SK-N-SH (cell line): ENCODE measurements around the gene SMIM13. TPM values are rescaled to one million over a fixed set of nuclear protein-coding genes. Genes with fewer than 3 reads are reported as not detected.

Experiments
- CTCF ChIA-PET: fragments of 300-600, 350-600 bp; formaldehyde crosslinking; extraction: SDS; loops from one replicate; lab custom pipeline; 2021; lab: Yijun Ruan, JAX
- POLR2A ChIA-PET: fragments of 350-600 bp; sonication (Branson Sonifier 250); formaldehyde crosslinking; extraction: SDS; loops from one replicate; lab custom pipeline; 2020; ENCODE audit warnings: antibody characterized with exemption, inconsistent platforms; lab: Yijun Ruan, JAX
- DNase-seq: peaks from one replicate; pipeline ENCODE4 v3.0.0; 2012
- H2AFZ ChIP-seq: fragments of 200-600 bp; sonication (generic); 2 replicates; pipeline ENCODE4 v1.8.1; 2016; ENCODE audit warnings: antibody characterized with exemption, mild to moderate bottlenecking, low read depth
- H3F3A ChIP-seq: fragments of 200-600 bp; sonication (generic); replicated peaks from 2 replicates; pipeline ENCODE3; 2016; ENCODE audit warnings: antibody characterized with exemption, mild to moderate bottlenecking; ENCODE audit not compliant: insufficient read depth
- H3K27ac ChIP-seq, 2 experiments: fragments of 200-500 bp in 1 of 2; fragments of 200-600 bp in 1 of 2; sonication (Bioruptor generic) in 1 of 2; sonication (generic), shearing (Covaris generic) in 1 of 2; 2 replicates each; pipeline versions ENCODE4 v1.5.1 to v1.6.1; 2014 to 2016; ENCODE audit warnings: low read depth in 2 of 2, inconsistent platforms in 1 of 2, low read length in 1 of 2, mild to moderate bottlenecking in 1 of 2, mixed read lengths in 1 of 2
- H3K27me3 ChIP-seq: fragments of 200-600 bp; sonication (generic), shearing (Covaris generic); 2 replicates; pipeline ENCODE4 v1.6.1; 2016; ENCODE audit warnings: mixed run types; ENCODE audit not compliant: insufficient read depth
- H3K36me3 ChIP-seq, 2 experiments: fragments of 200-500 bp in 1 of 2; fragments of 200-600 bp in 1 of 2; sonication (Bioruptor generic) in 1 of 2; sonication (generic) in 1 of 2; replicated peaks in 1 of 2; 2 replicates each; pipeline versions ENCODE3 to v1.5.1; 2014 to 2016; ENCODE audit warnings: low read length in 1 of 2, mild to moderate bottlenecking in 1 of 2; ENCODE audit not compliant: insufficient read depth in 2 of 2, control insufficient read depth in 1 of 2
- H3K4me1 ChIP-seq, 2 experiments: fragments of 200-500 bp in 1 of 2; fragments of 200-600 bp in 1 of 2; sonication (Bioruptor generic) in 1 of 2; sonication (generic), shearing (Covaris generic) in 1 of 2; 2 replicates each; pipeline versions ENCODE4 v1.5.1 to v1.6.1; 2014 to 2016; ENCODE audit warnings: low read depth in 1 of 2, low read length in 1 of 2, mixed run types in 1 of 2; ENCODE audit not compliant: insufficient read depth in 2 of 2, control insufficient read depth in 1 of 2
- H3K4me2 ChIP-seq: fragments of 200-600 bp; sonication (generic), shearing (Covaris generic); 2 replicates; pipeline ENCODE4 v1.6.1; 2017; ENCODE audit warnings: mixed run types
- H3K4me3 ChIP-seq, 2 experiments: fragments of 200-500 bp in 1 of 2; fragments of 200-600 bp in 1 of 2; sonication (Bioruptor generic) in 1 of 2; sonication (generic), shearing (Covaris generic) in 1 of 2; 2 replicates each; pipeline versions ENCODE4 v1.5.1 to v1.8.1; 2014 to 2016; ENCODE audit warnings: low read depth in 2 of 2, inconsistent platforms in 1 of 2, low read length in 1 of 2, mild to moderate bottlenecking in 1 of 2, mixed read lengths in 1 of 2, moderate library complexity in 1 of 2
- H3K79me2 ChIP-seq: fragments of 200-600 bp; sonication (generic); 2 replicates; pipeline ENCODE4 v1.8.1; 2017; ENCODE audit warnings: mild to moderate bottlenecking; ENCODE audit not compliant: insufficient read depth
- H3K9ac ChIP-seq: fragments of 200-600 bp; sonication (generic); 2 replicates; pipeline ENCODE4 v1.6.1; 2017; ENCODE audit warnings: mixed run types
- H3K9me2 ChIP-seq: fragments of 200-600 bp; sonication (generic); 2 replicates; pipeline ENCODE4 v1.6.1; 2017; ENCODE audit warnings: mixed run types
- H3K9me3 ChIP-seq: fragments of 200-600 bp; sonication (generic); 2 replicates; pipeline ENCODE4 v1.6.1; 2017; ENCODE audit warnings: mixed run types, mild to moderate bottlenecking, moderate library complexity
- H4K20me1 ChIP-seq: fragments of 200-600 bp; sonication (generic); 2 replicates; pipeline ENCODE4 v1.6.1; 2017; ENCODE audit warnings: mild to moderate bottlenecking, mixed run types; ENCODE audit not compliant: insufficient read depth
- CHD2 ChIP-seq: fragments of 150-350 bp; IDR thresholded peaks from 2 replicates; pipeline ENCODE4 v1.6.1; 2018; ENCODE audit warnings: low read length; ENCODE audit not compliant: partially characterized antibody
- ELF1 ChIP-seq: IDR thresholded peaks from 2 replicates; pipeline ENCODE4 v1.4.0; 2012
- EP300 ChIP-seq, 2 experiments: IDR thresholded peaks; 2 replicates each; pipeline versions ENCODE4 v1.4.0 to v1.6.1; 2012; ENCODE audit warnings: borderline replicate concordance in 1 of 2, low read depth in 1 of 2, low read length in 1 of 2
- FOSL2 ChIP-seq: IDR thresholded peaks from 2 replicates; pipeline ENCODE4 v1.4.0; 2012; ENCODE audit warnings: low read depth, mild to moderate bottlenecking, moderate library complexity, borderline replicate concordance
- GATA2 ChIP-seq: sonication (generic); formaldehyde crosslinking; IDR thresholded peaks from 2 replicates; pipeline ENCODE4 v1.5.0; 2020; ENCODE audit warnings: mild to moderate bottlenecking, missing genetic modification reagents
- JUND ChIP-seq: IDR thresholded peaks from 2 replicates; pipeline ENCODE4 v1.4.0; 2012
- MAX ChIP-seq: IDR thresholded peaks from 2 replicates; pipeline ENCODE4 v1.4.0; 2012; ENCODE audit warnings: low read depth
- MXI1 ChIP-seq: IDR thresholded peaks from 2 replicates; pipeline ENCODE4 v1.6.1; 2012; ENCODE audit warnings: mild to moderate bottlenecking, low read depth, low read length, improper control_type of control experiment
- NFIC ChIP-seq: IDR thresholded peaks from 2 replicates; pipeline ENCODE4 v1.4.0; 2012; ENCODE audit warnings: borderline replicate concordance
- NRF1 ChIP-seq: IDR thresholded peaks from 2 replicates; pipeline ENCODE4 v1.6.1; 2012; ENCODE audit warnings: low read depth, mild to moderate bottlenecking, low read length
- RCOR1 ChIP-seq: fragments of 150-350 bp; IDR thresholded peaks from 2 replicates; pipeline ENCODE4 v1.6.1; 2017; ENCODE audit warnings: antibody characterized with exemption, low read length
- SMC3 ChIP-seq: IDR thresholded peaks from 2 replicates; pipeline ENCODE4 v1.6.1; 2012; ENCODE audit warnings: low read depth, low read length, improper control_type of control experiment
- TCF12 ChIP-seq: IDR thresholded peaks from 2 replicates; pipeline ENCODE4 v1.4.0; 2012
- USF1 ChIP-seq: IDR thresholded peaks from 2 replicates; pipeline ENCODE4 v1.4.0; 2012; ENCODE audit warnings: low read depth, borderline replicate concordance
- YY1 ChIP-seq: IDR thresholded peaks from 2 replicates; pipeline ENCODE4 v1.4.0; 2012; ENCODE audit warnings: low read depth, mild to moderate bottlenecking
- WGBS: methylation state at CpG from one replicate; pipeline ENCODE4 v1.1.6; 2017; ENCODE audit warnings: low lambda C conversion rate; 5-methylcytosine and 5-hydroxymethylcytosine counted together
- polyA plus RNA-seq, 3 experiments: library from polyadenylated mRNA; depleted of rRNA; stranded (reverse); fragments of >200 nt; gene quantifications; 2 replicates each; pipeline ENCODE4 v1.2.3, GENCODE V29; 2012
- TF ChIP-seq, protein P1 (sequence below): fragments of 150-350 bp; IDR thresholded peaks from 2 replicates; pipeline ENCODE4 v1.6.1; 2016; ENCODE audit warnings: mild to moderate bottlenecking, low read depth, low read length

Gene SMIM13
- polyA plus RNA-seq, 1 of the 3 experiments (the other 2 are of a cell fraction) = 2.1 TPM

- Histone ChIP-seq H3K9me2 (no peaks in the 10 kb centered on the region), H3K27me3 (no peaks in the 10 kb centered on the region), H3K9ac (no peak overlapping the region), H3K4me3 (no peak overlapping the region), H3K4me2 (no peak overlapping the region), H3K36me3 (peaks cover 17 to 18% of the 10 kb centered on the region in 2 experiments), H3F3A (peaks cover 23% of the 10 kb centered on the region), H3K9me3 (no peaks in the 10 kb centered on the region), H3K79me2 (peaks cover 3% of the 10 kb centered on the region; the same call in 1 of the 2 replicates), H2AFZ (no peak overlapping the region), H3K27ac (no peak overlapping the region), H4K20me1 (no peaks in the 10 kb centered on the region), H3K4me1 (peaks cover 0 to 33% of the 10 kb centered on the region in 2 experiments; a peak in 3 of 4 replicates)
- POLR2A ChIA-PET = no interaction called here
- CTCF ChIA-PET = interaction anchor here (0.9 to 1.7 kb wide), 5 partner anchors 13 to 360 kb away, joined by 3 to 5 read pairs (median 3); no protein-coding TSS in a partner anchor
- TF ChIP-seq MAX = no peak
- TF ChIP-seq, protein P1, sequence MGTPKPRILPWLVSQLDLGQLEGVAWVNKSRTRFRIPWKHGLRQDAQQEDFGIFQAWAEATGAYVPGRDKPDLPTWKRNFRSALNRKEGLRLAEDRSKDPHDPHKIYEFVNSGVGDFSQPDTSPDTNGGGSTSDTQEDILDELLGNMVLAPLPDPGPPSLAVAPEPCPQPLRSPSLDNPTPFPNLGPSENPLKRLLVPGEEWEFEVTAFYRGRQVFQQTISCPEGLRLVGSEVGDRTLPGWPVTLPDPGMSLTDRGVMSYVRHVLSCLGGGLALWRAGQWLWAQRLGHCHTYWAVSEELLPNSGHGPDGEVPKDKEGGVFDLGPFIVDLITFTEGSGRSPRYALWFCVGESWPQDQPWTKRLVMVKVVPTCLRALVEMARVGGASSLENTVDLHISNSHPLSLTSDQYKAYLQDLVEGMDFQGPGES = no peak
- no peak for TF ChIP-seq YY1
- no peak for TF ChIP-seq USF1
- TF ChIP-seq RCOR1 = no peak
- TF ChIP-seq EP300 (IDR thresholded peaks at IDR 0.05; ENCODE audit: borderline replicate concordance in 1 of 2, low read depth in 1 of 2, low read length in 1 of 2) = no peak
- no peak for TF ChIP-seq MXI1
- no peak for TF ChIP-seq SMC3
- no peak for TF ChIP-seq NRF1
- TF ChIP-seq CHD2 = no peak
- TF ChIP-seq ELF1 = no peak
- no peak for TF ChIP-seq GATA2 (CRISPR knock-in tag)
- TF ChIP-seq NFIC = no peak
- TF ChIP-seq FOSL2 = no peak
- DNase-seq = no peak
Measured at GRCh38 chr6:11136809-11137208, 43.2 kb downstream of the SMIM13 start.

- Histone ChIP-seq H4K20me1 (no peaks in the 10 kb centered on the region), H3K27ac (peak overlapping the region in 1 of 2 experiments; percentile 44; a peak in 2 of 4 replicates), H3K9ac (no peak overlapping the region), H3K9me2 (no peaks in the 10 kb centered on the region), H3K27me3 (no peaks in the 10 kb centered on the region), H3K9me3 (no peaks in the 10 kb centered on the region), H2AFZ (no peak overlapping the region), H3F3A (peaks cover 27% of the 10 kb centered on the region), H3K4me1 (peaks cover 0 to 33% of the 10 kb centered on the region in 2 experiments; a peak in 3 of 4 replicates), H3K4me2 (no peak overlapping the region), H3K79me2 (0 out of 2 replicates have a peak, but pooled peaks cover 3% of the 10 kb centered on the region), H3K4me3 (no peak overlapping the region), H3K36me3 (peaks cover 14 to 18% of the 10 kb centered on the region in 2 experiments)
- 87% methylated on average over 3 of the region's 3 CpGs for WGBS
- POLR2A ChIA-PET = no interaction called here
- CTCF ChIA-PET = interaction anchor here (3.0 kb wide), 1 partner anchor 357 kb away, joined by 14 read pairs; no protein-coding TSS in a partner anchor
- no peak for DNase-seq
- TF ChIP-seq FOSL2 (peak; percentile 33; the same call in 1 of the 2 replicates), TCF12 (peak; percentile 48; the same call in 1 of the 2 replicates), GATA2 (CRISPR knock-in tag) (no peak), JUND (peak; percentile 38; the same call in 1 of the 2 replicates)
Measured at GRCh38 chr6:11139051-11139960, 45.7 kb downstream of the SMIM13 start.
